ENCODE results near the gene ATG7.
A peak's percentile ranks its signal among the peaks of the same experiment; 100 is the strongest.
"Not testable (repeated sequence)": the region's sequence is repeated elsewhere in the genome, so short reads cannot be mapped to it uniquely, and the experiment has no call there.

ATG7 gene

GRCh38 chr3:11591391-11592282 is 319.4 kb downstream of the ATG7 start:
- no peak overlapping the region for H3K4me3 ChIP-seq (replicated peaks in 1 of 2; ENCODE audit: low read depth in 2 of 2, low read length in 2 of 2)
- no peak for TF ChIP-seq CTCF (IDR thresholded peaks at IDR 0.05; ENCODE audit: low read depth, low read length)
- DNase-seq (ENCODE audit: low read depth in 2 of 2), result peak; percentile 82 to 93

GRCh38 chr3:11592445-11593298 is 320.5 kb downstream of the ATG7 start:
- DNase-seq (ENCODE audit: low read depth in 2 of 2), result peak; percentile 31 to 44

GRCh38 chr3:11593318-11594034 is 321.3 kb downstream of the ATG7 start:
- H3K4me3 ChIP-seq (replicated peaks in 1 of 2; ENCODE audit: low read depth in 2 of 2, low read length in 2 of 2), result no peak overlapping the region
- TF ChIP-seq CTCF (IDR thresholded peaks at IDR 0.05; ENCODE audit: low read depth, low read length), result no peak
- DNase-seq (ENCODE audit: low read depth in 2 of 2), result no peak

More at GRCh38 chr3:11592445-11593298, 320.5 kb downstream of the ATG7 start:
- TF ChIP-seq CTCF (IDR thresholded peaks at IDR 0.05; ENCODE audit: low read depth, low read length), result no peak
- H3K4me3 ChIP-seq (replicated peaks in 1 of 2; ENCODE audit: low read depth in 2 of 2, low read length in 2 of 2), result no peak overlapping the region

GRCh38 chr3:11595024-11595423 is 322.8 kb downstream of the ATG7 start:
- DNase-seq (ENCODE audit: low read depth in 2 of 2), result not testable (repeated sequence)

GRCh38 chr3:11596387-11596786 is 324.2 kb downstream of the ATG7 start:
- peak in 1 of 2 donors; percentile 47 for DNase-seq (ENCODE audit: low read depth in 2 of 2)
- H3K4me3 ChIP-seq (replicated peaks in 1 of 2; ENCODE audit: low read depth in 2 of 2, low read length in 2 of 2), result no peak overlapping the region
- no peak for TF ChIP-seq CTCF (IDR thresholded peaks at IDR 0.05; ENCODE audit: low read depth, low read length)

More at GRCh38 chr3:11595024-11595423, 322.8 kb downstream of the ATG7 start:
- not testable (repeated sequence) for H3K4me3 ChIP-seq (replicated peaks in 1 of 2; ENCODE audit: low read depth in 2 of 2, low read length in 2 of 2)

- no peak overlapping the region for H3K4me3 ChIP-seq (replicated peaks in 1 of 2; ENCODE audit: low read depth in 2 of 2, low read length in 2 of 2)
- peak; percentile 98 to 99 for DNase-seq (ENCODE audit: low read depth in 2 of 2)
Measured at GRCh38 chr3:11600501-11601282, 328.5 kb downstream of the ATG7 start.

More at GRCh38 chr3:11600501-11601282, 328.5 kb downstream of the ATG7 start:
- TF ChIP-seq CTCF (IDR thresholded peaks at IDR 0.05; ENCODE audit: low read depth, low read length), result no peak
